ENCODE data around the gene LRRC32.

LRRC32 gene

GRCh38 chr11:76655501-76656049, 15.0 kb downstream of the LRRC32 start:
- Mint-ChIP-seq H3K36me3 (ENCODE audit: low read depth) (no peaks in the 10 kb centered on the region), H3K4me3 (no peak overlapping the region), H3K4me1 (peaks cover 55% of the 10 kb centered on the region), H3K27ac (peak overlapping the region in 2 of 3 experiments; percentile 94 to 97), H3K27me3 (ENCODE audit: low read depth) (peaks cover under 1% of the 10 kb centered on the region), H3K9me3 (no peaks in the 10 kb centered on the region)
- no peak for TF ChIP-seq CTCF (IDR thresholded peaks at IDR 0.05; ENCODE audit: unreplicated experiment in 3 of 3)

GRCh38 chr11:76654980-76655379, 15.6 kb downstream of the LRRC32 start:
- H3K27me3 Mint-ChIP-seq (ENCODE audit: low read depth), result no peaks in the 10 kb centered on the region
- TF ChIP-seq CTCF (IDR thresholded peaks at IDR 0.05; ENCODE audit: unreplicated experiment in 3 of 3), result no peak
- H3K4me1 Mint-ChIP-seq, result peaks cover 57% of the 10 kb centered on the region
- H3K4me3 Mint-ChIP-seq, result peak overlapping the region in 1 of 3 experiments; percentile 15
- peak overlapping the region; percentile 83 to 97 (median 94) for H3K27ac Mint-ChIP-seq
- no peaks in the 10 kb centered on the region for H3K36me3 Mint-ChIP-seq (ENCODE audit: low read depth)
- peaks cover 2% of the 10 kb centered on the region for H3K9me3 Mint-ChIP-seq

GRCh38 chr11:76654298-76654851, 16.2 kb downstream of the LRRC32 start:
- Mint-ChIP-seq H3K4me3 (peak overlapping the region in 1 of 3 experiments; percentile 15), H3K27ac (peak overlapping the region; percentile 83 to 97 (median 94)), H3K27me3 (ENCODE audit: low read depth) (no peaks in the 10 kb centered on the region), H3K4me1 (peaks cover 63% of the 10 kb centered on the region), H3K9me3 (peaks cover 3% of the 10 kb centered on the region), H3K36me3 (ENCODE audit: low read depth) (no peaks in the 10 kb centered on the region)
- TF ChIP-seq CTCF (IDR thresholded peaks at IDR 0.05; ENCODE audit: unreplicated experiment in 3 of 3), result no peak

GRCh38 chr11:76653674-76654284, 16.8 kb downstream of the LRRC32 start:
- Mint-ChIP-seq H3K27me3 (ENCODE audit: low read depth) (no peaks in the 10 kb centered on the region), H3K9me3 (peaks cover 9% of the 10 kb centered on the region), H3K4me3 (peak overlapping the region in 2 of 3 experiments; percentile 4 to 34), H3K27ac (peak overlapping the region; percentile 83 to 97 (median 94)), H3K4me1 (peaks cover 69% of the 10 kb centered on the region), H3K36me3 (ENCODE audit: low read depth) (no peaks in the 10 kb centered on the region)
- no peak for TF ChIP-seq CTCF (IDR thresholded peaks at IDR 0.05; ENCODE audit: unreplicated experiment in 3 of 3)

GRCh38 chr11:76653012-76653673, 17.4 kb downstream of the LRRC32 start:
- H3K4me1 Mint-ChIP-seq, result peaks cover 65% of the 10 kb centered on the region
- TF ChIP-seq CTCF (IDR thresholded peaks at IDR 0.05; ENCODE audit: unreplicated experiment in 3 of 3), result no peak
- peaks cover 13% of the 10 kb centered on the region for H3K9me3 Mint-ChIP-seq
- peak overlapping the region; percentile 83 to 97 (median 94) for H3K27ac Mint-ChIP-seq
- no peaks in the 10 kb centered on the region for H3K27me3 Mint-ChIP-seq (ENCODE audit: low read depth)
- no peaks in the 10 kb centered on the region for H3K36me3 Mint-ChIP-seq (ENCODE audit: low read depth)
- H3K4me3 Mint-ChIP-seq, result peak overlapping the region in 2 of 3 experiments; percentile 4 to 34

Measured in nephron (organoid).